ENCODE results near the gene ETNK1. TPM values are rescaled to one million over a fixed set of nuclear protein-coding genes. Genes with fewer than 3 reads are reported as not detected.

ETNK1 gene
- total and polyA plus RNA-seq, 5 donors from 2014 or later, result 20.9 to 64.4 (median 22.0) TPM

- H3K27ac Mint-ChIP-seq, result no peak overlapping the region
- H3K9me3 Mint-ChIP-seq, result no peaks in the 10 kb centered on the region
- no peaks in the 10 kb centered on the region for H3K36me3 Mint-ChIP-seq
These were observed 77.7 kb downstream of the ETNK1 start for GRCh38 chr12:22702690-22703089.

GRCh38 chr12:22709292-22709691 lies 84.3 kb downstream of the ETNK1 start:
- Histone ChIP-seq H3K27me3 (ENCODE audit: control insufficient read depth, insufficient read depth, low read length) (no peaks in the 10 kb centered on the region), H3K9me3 (ENCODE audit: control insufficient read depth in 2 of 2, low read length in 2 of 2) (no peaks in the 10 kb centered on the region), H3K4me3 (ENCODE audit: low read depth, low read length) (no peak overlapping the region), H3K4me1 (ENCODE audit: control insufficient read depth, insufficient read depth, low read length, poor library complexity, severe bottlenecking) (no peaks in the 10 kb centered on the region), H3K36me3 (ENCODE audit: control insufficient read depth, insufficient read depth, low read length) (no peaks in the 10 kb centered on the region), H3K27ac (ENCODE audit: insufficient read depth, low read length, poor library complexity, severe bottlenecking) (no peak overlapping the region)
- ATAC-seq (ENCODE audit: low read depth in 2 of 2) (no peak), DNase-seq (peak in 1 of 3 donors; percentile 26)
- H3K4me3 Mint-ChIP-seq, result no peak overlapping the region
- peaks cover 0 to 2% (median 0%) of the 10 kb centered on the region in 4 donors for H3K4me1 Mint-ChIP-seq
- no peak overlapping the region for H3K27ac Mint-ChIP-seq
- H3K36me3 Mint-ChIP-seq, result no peaks in the 10 kb centered on the region
- H3K27me3 Mint-ChIP-seq, result peaks cover 22% of the 10 kb centered on the region
- H3K9me3 Mint-ChIP-seq, result no peaks in the 10 kb centered on the region

More at GRCh38 chr12:22702690-22703089, 77.7 kb downstream of the ETNK1 start:
- H3K36me3 ChIP-seq (ENCODE audit: control insufficient read depth, insufficient read depth, low read length), result no peaks in the 10 kb centered on the region
- no peak overlapping the region for H3K27ac ChIP-seq (ENCODE audit: insufficient read depth, low read length, poor library complexity, severe bottlenecking)
- H3K9me3 ChIP-seq (ENCODE audit: control insufficient read depth in 2 of 2, low read length in 2 of 2), result no peaks in the 10 kb centered on the region
- no peak for DNase-seq
- no peak overlapping the region for H3K4me3 Mint-ChIP-seq
- no peaks in the 10 kb centered on the region for H3K4me1 Mint-ChIP-seq
- no peak overlapping the region for H3K4me3 ChIP-seq (ENCODE audit: low read depth, low read length)
- no peak for ATAC-seq (ENCODE audit: low read depth in 2 of 2)
- H3K27me3 Mint-ChIP-seq, result peaks cover 7% of the 10 kb centered on the region
- H3K27me3 ChIP-seq (ENCODE audit: control insufficient read depth, insufficient read depth, low read length), result no peaks in the 10 kb centered on the region
- H3K4me1 ChIP-seq (ENCODE audit: control insufficient read depth, insufficient read depth, low read length, poor library complexity, severe bottlenecking), result no peaks in the 10 kb centered on the region

DNA sequence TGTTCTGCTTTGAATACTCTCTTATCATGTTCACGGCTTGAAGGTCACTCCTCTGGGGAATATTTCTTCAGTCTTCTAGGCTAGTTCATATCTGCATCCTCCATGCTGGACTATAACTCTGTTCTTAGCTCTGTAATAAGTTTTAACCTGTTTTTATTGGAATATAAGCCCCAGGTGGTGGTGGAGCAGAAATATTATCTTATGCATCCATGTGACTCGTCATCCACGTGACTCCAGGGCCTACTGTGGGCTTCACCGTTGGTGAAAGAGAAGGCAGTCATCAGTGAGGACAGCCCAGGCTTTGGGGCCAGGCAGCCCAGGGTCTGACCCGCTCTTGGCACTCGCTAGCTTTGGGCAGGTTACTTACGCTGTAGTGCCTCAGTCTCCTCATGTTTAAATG lies 87.1 kb downstream of the ETNK1 start:
- no peaks in the 10 kb centered on the region for H3K36me3 Mint-ChIP-seq
- Histone ChIP-seq H3K27me3 (ENCODE audit: control insufficient read depth, insufficient read depth, low read length) (no peaks in the 10 kb centered on the region), H3K9me3 (ENCODE audit: control insufficient read depth in 2 of 2, low read length in 2 of 2) (no peaks in the 10 kb centered on the region), H3K4me1 (ENCODE audit: control insufficient read depth, insufficient read depth, low read length, poor library complexity, severe bottlenecking) (no peaks in the 10 kb centered on the region), H3K4me3 (ENCODE audit: low read depth, low read length) (no peak overlapping the region), H3K27ac (ENCODE audit: insufficient read depth, low read length, poor library complexity, severe bottlenecking) (no peak overlapping the region), H3K36me3 (ENCODE audit: control insufficient read depth, insufficient read depth, low read length) (no peaks in the 10 kb centered on the region)
- H3K4me3 Mint-ChIP-seq, result no peak overlapping the region
- no peak overlapping the region for H3K27ac Mint-ChIP-seq
- peaks cover 0 to 2% (median 0%) of the 10 kb centered on the region in 4 donors for H3K4me1 Mint-ChIP-seq
- DNase-seq (no peak), ATAC-seq (ENCODE audit: low read depth in 2 of 2) (no peak)
- H3K27me3 Mint-ChIP-seq, result peaks cover 27% of the 10 kb centered on the region
- peaks cover 0 to 2% (median 0%) of the 10 kb centered on the region in 7 donors for H3K9me3 Mint-ChIP-seq

DNA sequence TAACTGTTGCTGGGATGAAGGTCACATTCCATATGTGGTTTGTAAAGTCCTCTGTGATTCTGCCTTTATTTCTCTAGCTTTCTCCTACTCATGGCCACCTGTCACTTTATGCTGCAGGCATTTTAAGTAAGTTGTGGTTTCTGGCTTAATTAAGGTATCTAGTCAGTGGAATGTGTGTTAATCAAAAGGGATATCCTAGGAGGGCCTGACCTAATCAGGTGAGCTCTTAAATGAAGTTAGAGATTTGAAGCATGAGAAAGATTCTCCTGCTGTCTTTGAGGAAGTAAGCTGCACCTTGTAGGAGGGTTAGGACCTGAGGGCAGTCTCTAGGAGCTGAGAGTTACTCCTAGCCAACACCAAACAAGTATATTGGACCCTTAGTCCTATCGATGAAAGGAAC lies 90.3 kb downstream of the ETNK1 start:
- Histone ChIP-seq H3K4me3 (ENCODE audit: low read depth, low read length) (no peak overlapping the region), H3K36me3 (ENCODE audit: control insufficient read depth, insufficient read depth, low read length) (no peaks in the 10 kb centered on the region), H3K9me3 (ENCODE audit: control insufficient read depth in 2 of 2, low read length in 2 of 2) (no peaks in the 10 kb centered on the region), H3K27me3 (ENCODE audit: control insufficient read depth, insufficient read depth, low read length) (no peaks in the 10 kb centered on the region), H3K27ac (ENCODE audit: insufficient read depth, low read length, poor library complexity, severe bottlenecking) (no peak overlapping the region), H3K4me1 (ENCODE audit: control insufficient read depth, insufficient read depth, low read length, poor library complexity, severe bottlenecking) (no peaks in the 10 kb centered on the region)
- Mint-ChIP-seq H3K9me3 (peaks cover 0 to 2% (median 0%) of the 10 kb centered on the region in 7 donors), H3K36me3 (no peaks in the 10 kb centered on the region), H3K27me3 (peaks cover 19% of the 10 kb centered on the region), H3K4me3 (no peak overlapping the region), H3K27ac (no peak overlapping the region), H3K4me1 (no peaks in the 10 kb centered on the region)
- DNase-seq (no peak), ATAC-seq (ENCODE audit: low read depth in 2 of 2) (no peak)

GRCh38 chr12:22719745-22720144 lies 94.8 kb downstream of the ETNK1 start:
- ATAC-seq (ENCODE audit: low read depth in 2 of 2) (no peak), DNase-seq (no peak)
- no peak overlapping the region for H3K27ac Mint-ChIP-seq
- Histone ChIP-seq H3K4me3 (ENCODE audit: low read depth, low read length) (no peak overlapping the region), H3K9me3 (ENCODE audit: control insufficient read depth in 2 of 2, low read length in 2 of 2) (no peaks in the 10 kb centered on the region), H3K36me3 (ENCODE audit: control insufficient read depth, insufficient read depth, low read length) (no peaks in the 10 kb centered on the region), H3K27ac (ENCODE audit: insufficient read depth, low read length, poor library complexity, severe bottlenecking) (no peak overlapping the region), H3K27me3 (ENCODE audit: control insufficient read depth, insufficient read depth, low read length) (peaks cover 5% of the 10 kb centered on the region), H3K4me1 (ENCODE audit: control insufficient read depth, insufficient read depth, low read length, poor library complexity, severe bottlenecking) (no peaks in the 10 kb centered on the region)
- no peak overlapping the region for H3K4me3 Mint-ChIP-seq
- H3K27me3 Mint-ChIP-seq, result peaks cover 17% of the 10 kb centered on the region
- no peaks in the 10 kb centered on the region for H3K36me3 Mint-ChIP-seq
- peaks cover 0 to 3% (median 0%) of the 10 kb centered on the region in 7 donors for H3K9me3 Mint-ChIP-seq
- no peaks in the 10 kb centered on the region for H3K4me1 Mint-ChIP-seq

- H3K27ac ChIP-seq (ENCODE audit: insufficient read depth, low read length, poor library complexity, severe bottlenecking), result no peak overlapping the region
- Mint-ChIP-seq H3K27ac (no peak overlapping the region), H3K4me3 (no peak overlapping the region), H3K4me1 (no peaks in the 10 kb centered on the region), H3K9me3 (peaks cover 0 to 3% (median 0%) of the 10 kb centered on the region in 7 donors), H3K36me3 (no peaks in the 10 kb centered on the region), H3K27me3 (peaks cover 20% of the 10 kb centered on the region)
- DNase-seq (no peak), ATAC-seq (ENCODE audit: low read depth in 2 of 2) (no peak)
- peaks cover 5% of the 10 kb centered on the region for H3K27me3 ChIP-seq (ENCODE audit: control insufficient read depth, insufficient read depth, low read length)
- H3K4me3 ChIP-seq (ENCODE audit: low read depth, low read length), result no peak overlapping the region
- H3K9me3 ChIP-seq (ENCODE audit: control insufficient read depth in 2 of 2, low read length in 2 of 2), result no peaks in the 10 kb centered on the region
- H3K4me1 ChIP-seq (ENCODE audit: control insufficient read depth, insufficient read depth, low read length, poor library complexity, severe bottlenecking), result no peaks in the 10 kb centered on the region
- H3K36me3 ChIP-seq (ENCODE audit: control insufficient read depth, insufficient read depth, low read length), result no peaks in the 10 kb centered on the region
These were observed 97.1 kb downstream of the ETNK1 start for GRCh38 chr12:22722081-22722480.

GRCh38 chr12:22722779-22723178 lies 97.8 kb downstream of the ETNK1 start:
- ATAC-seq (ENCODE audit: low read depth in 2 of 2), result no peak

GRCh38 chr12:22728987-22729386 lies 104.0 kb downstream of the ETNK1 start:
- no peaks in the 10 kb centered on the region for H3K9me3 ChIP-seq (ENCODE audit: control insufficient read depth in 2 of 2, low read length in 2 of 2)
- H3K27me3 ChIP-seq (ENCODE audit: control insufficient read depth, insufficient read depth, low read length), result peaks cover 2% of the 10 kb centered on the region
- Mint-ChIP-seq H3K27ac (no peak overlapping the region), H3K9me3 (peaks cover 0 to 3% (median 0%) of the 10 kb centered on the region in 7 donors), H3K36me3 (no peaks in the 10 kb centered on the region), H3K4me3 (no peak overlapping the region), H3K27me3 (peaks cover 8% of the 10 kb centered on the region), H3K4me1 (no peaks in the 10 kb centered on the region)
- no peak overlapping the region for H3K4me3 ChIP-seq (ENCODE audit: low read depth, low read length)
- no peak for ATAC-seq (ENCODE audit: low read depth in 2 of 2)
- H3K27ac ChIP-seq (ENCODE audit: insufficient read depth, low read length, poor library complexity, severe bottlenecking), result no peak overlapping the region
- DNase-seq, result no peak
- no peaks in the 10 kb centered on the region for H3K36me3 ChIP-seq (ENCODE audit: control insufficient read depth, insufficient read depth, low read length)
- H3K4me1 ChIP-seq (ENCODE audit: control insufficient read depth, insufficient read depth, low read length, poor library complexity, severe bottlenecking), result no peaks in the 10 kb centered on the region

More at GRCh38 chr12:22722779-22723178, 97.8 kb downstream of the ETNK1 start:
- H3K27ac Mint-ChIP-seq, result no peak overlapping the region
- H3K27me3 ChIP-seq (ENCODE audit: control insufficient read depth, insufficient read depth, low read length), result peaks cover 5% of the 10 kb centered on the region
- no peaks in the 10 kb centered on the region for H3K36me3 ChIP-seq (ENCODE audit: control insufficient read depth, insufficient read depth, low read length)
- H3K36me3 Mint-ChIP-seq, result no peaks in the 10 kb centered on the region
- no peaks in the 10 kb centered on the region for H3K4me1 ChIP-seq (ENCODE audit: control insufficient read depth, insufficient read depth, low read length, poor library complexity, severe bottlenecking)
- no peak overlapping the region for H3K4me3 ChIP-seq (ENCODE audit: low read depth, low read length)
- no peak overlapping the region for H3K4me3 Mint-ChIP-seq
- peaks cover 0 to 3% (median 0%) of the 10 kb centered on the region in 7 donors for H3K9me3 Mint-ChIP-seq
- no peak overlapping the region for H3K27ac ChIP-seq (ENCODE audit: insufficient read depth, low read length, poor library complexity, severe bottlenecking)
- no peaks in the 10 kb centered on the region for H3K4me1 Mint-ChIP-seq
- no peak for DNase-seq
- no peaks in the 10 kb centered on the region for H3K9me3 ChIP-seq (ENCODE audit: control insufficient read depth in 2 of 2, low read length in 2 of 2)
- H3K27me3 Mint-ChIP-seq, result peaks cover 20% of the 10 kb centered on the region
